OCI-LY3 (cell line): ENCODE measurements around the gene MAP2K7.
"Not testable (repeated sequence)": the region's sequence is repeated elsewhere in the genome, so short reads cannot be mapped to it uniquely, and the experiment has no call there.

ENCODE experiments used
- H2AFZ ChIP-seq: fragments of 200-600, 300-600 bp; shearing (Covaris generic); 2 replicates; pipeline ENCODE4 v1.6.0; 2014; ENCODE audit warnings: antibody characterized with exemption, low read depth, low read length
- H3K27ac ChIP-seq: fragments of 200-600, 300-600 bp; sonication (generic); 2 replicates; pipeline ENCODE4 v1.5.1; 2014; ENCODE audit warnings: mild to moderate bottlenecking, low read length, moderate library complexity, mixed read lengths
- H3K27me3 ChIP-seq: fragments of 200-600, 300-600 bp; sonication (generic); 2 replicates; pipeline ENCODE4 v1.6.1; 2014; ENCODE audit warnings: low read depth, low read length, mixed read lengths
- H3K36me3 ChIP-seq: fragments of 200-600, 300-600 bp; sonication (generic); replicated peaks from 2 replicates; pipeline ENCODE3; 2014; ENCODE audit warnings: low read depth, low read length, mixed read lengths
- H3K4me1 ChIP-seq: fragments of 300-600, 200-600 bp; sonication (generic); 2 replicates; pipeline ENCODE4 v1.6.1; 2014; ENCODE audit warnings: low read length, mixed read lengths
- H3K4me2 ChIP-seq: fragments of 200-600, 300-600 bp; sonication (generic); 2 replicates; pipeline ENCODE4 v1.6.1; 2014; ENCODE audit warnings: low read length, mixed read lengths
- H3K4me3 ChIP-seq: fragments of 300-600, 200-600 bp; sonication (generic); 2 replicates; pipeline ENCODE4 v1.5.1; 2014; ENCODE audit warnings: antibody characterized with exemption, mild to moderate bottlenecking, low read length, moderate library complexity
- H3K79me2 ChIP-seq: fragments of 300-600, 200-600 bp; shearing (Covaris generic); 2 replicates; pipeline ENCODE4 v1.6.1; 2014; ENCODE audit warnings: mild to moderate bottlenecking, low read length, mixed read lengths
- H3K9ac ChIP-seq: fragments of 300-600, 200-600 bp; shearing (Covaris generic); 2 replicates; pipeline ENCODE4 v1.6.0; 2014; ENCODE audit warnings: mild to moderate bottlenecking, low read length, moderate library complexity
- H3K9me3 ChIP-seq: fragments of 200-600, 300-600 bp; shearing (Covaris generic); 2 replicates; pipeline ENCODE4 v1.6.1; 2014; ENCODE audit warnings: low read length, mixed read lengths; ENCODE audit not compliant: insufficient read depth
- H4K20me1 ChIP-seq: fragments of 200-600, 300-600 bp; sonication (generic); 2 replicates; pipeline ENCODE4 v1.6.1; 2016; ENCODE audit warnings: low read length, mixed read lengths; ENCODE audit not compliant: insufficient read depth
- EZH2phosphoT487 ChIP-seq: fragments of 200-600 bp; shearing (Covaris generic); IDR thresholded peaks from 2 replicates; pipeline ENCODE4 v1.6.1; 2018; ENCODE audit warnings: antibody characterized with exemption, mixed run types, low read depth
- TF ChIP-seq, protein P1 (sequence below): fragments of 200-600, 300-600 bp; sonication (generic); IDR thresholded peaks from 2 replicates; pipeline ENCODE4 v1.5.1; 2014; ENCODE audit warnings: antibody characterized with exemption, low read length, low read depth

Gene MAP2K7

DNA sequence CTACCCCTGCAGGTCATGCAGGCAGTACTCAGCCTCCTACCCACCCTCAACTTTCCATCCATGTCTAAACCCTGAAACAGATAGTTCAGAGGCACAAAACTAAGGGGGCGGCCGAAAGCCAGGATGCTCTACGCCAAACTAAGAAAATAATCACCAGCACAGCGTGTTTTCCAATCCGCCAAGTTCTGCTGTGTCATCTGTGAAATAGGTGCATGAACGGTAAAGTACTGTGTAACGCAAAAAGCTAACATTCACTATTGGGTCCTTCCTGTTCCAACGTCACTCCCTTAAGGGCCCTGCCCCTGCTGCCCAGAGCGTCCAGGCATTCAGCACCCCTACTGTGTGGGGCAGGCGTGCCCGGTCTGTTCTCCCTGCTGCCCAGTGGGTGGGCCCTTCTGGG lies 52.0 kb downstream of the MAP2K7 start:
- H3K9ac ChIP-seq: no peak overlapping the region
- H3K4me3 ChIP-seq: no peak overlapping the region
- no peaks in the 10 kb centered on the region for H3K27me3 ChIP-seq
- no peak overlapping the region for H2AFZ ChIP-seq
- no peaks in the 10 kb centered on the region for H3K9me3 ChIP-seq
- TF ChIP-seq, protein P1, sequence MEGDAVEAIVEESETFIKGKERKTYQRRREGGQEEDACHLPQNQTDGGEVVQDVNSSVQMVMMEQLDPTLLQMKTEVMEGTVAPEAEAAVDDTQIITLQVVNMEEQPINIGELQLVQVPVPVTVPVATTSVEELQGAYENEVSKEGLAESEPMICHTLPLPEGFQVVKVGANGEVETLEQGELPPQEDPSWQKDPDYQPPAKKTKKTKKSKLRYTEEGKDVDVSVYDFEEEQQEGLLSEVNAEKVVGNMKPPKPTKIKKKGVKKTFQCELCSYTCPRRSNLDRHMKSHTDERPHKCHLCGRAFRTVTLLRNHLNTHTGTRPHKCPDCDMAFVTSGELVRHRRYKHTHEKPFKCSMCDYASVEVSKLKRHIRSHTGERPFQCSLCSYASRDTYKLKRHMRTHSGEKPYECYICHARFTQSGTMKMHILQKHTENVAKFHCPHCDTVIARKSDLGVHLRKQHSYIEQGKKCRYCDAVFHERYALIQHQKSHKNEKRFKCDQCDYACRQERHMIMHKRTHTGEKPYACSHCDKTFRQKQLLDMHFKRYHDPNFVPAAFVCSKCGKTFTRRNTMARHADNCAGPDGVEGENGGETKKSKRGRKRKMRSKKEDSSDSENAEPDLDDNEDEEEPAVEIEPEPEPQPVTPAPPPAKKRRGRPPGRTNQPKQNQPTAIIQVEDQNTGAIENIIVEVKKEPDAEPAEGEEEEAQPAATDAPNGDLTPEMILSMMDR: no peak
- no peak for TF ChIP-seq EZH2phosphoT487
- no peak overlapping the region for H3K4me2 ChIP-seq
- no peaks in the 10 kb centered on the region for H3K4me1 ChIP-seq
- no peaks in the 10 kb centered on the region for H4K20me1 ChIP-seq
- no peak overlapping the region for H3K27ac ChIP-seq
- H3K36me3 ChIP-seq: peaks cover 28% of the 10 kb centered on the region
- H3K79me2 ChIP-seq: no peaks in the 10 kb centered on the region

DNA sequence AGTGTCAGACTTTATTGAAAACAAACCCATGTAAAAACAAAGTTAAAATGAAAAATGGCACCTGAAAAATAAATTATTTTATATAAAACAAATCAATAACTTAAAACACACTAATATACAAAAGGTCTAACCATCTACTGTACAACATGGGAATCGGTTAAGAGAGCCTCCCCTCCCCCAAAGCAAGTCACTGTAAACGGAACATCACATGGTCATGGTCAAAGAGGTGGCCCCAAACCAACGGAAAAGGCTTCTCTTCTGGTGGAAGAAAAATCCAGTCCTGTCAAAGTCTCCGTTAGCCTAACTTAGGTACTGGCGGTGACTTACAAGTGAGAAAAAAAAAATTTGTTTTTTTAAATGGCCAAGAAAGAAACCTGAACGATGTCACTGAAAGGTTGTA lies 55.5 kb downstream of the MAP2K7 start:
- Histone ChIP-seq H4K20me1 (no peaks in the 10 kb centered on the region), H3K9ac (no peak overlapping the region), H3K4me3 (no peak overlapping the region), H3K79me2 (no peaks in the 10 kb centered on the region), H2AFZ (no peak overlapping the region), H3K4me1 (no peaks in the 10 kb centered on the region), H3K27me3 (no peaks in the 10 kb centered on the region), H3K36me3 (peaks cover 60% of the 10 kb centered on the region), H3K27ac (no peak overlapping the region), H3K9me3 (no peaks in the 10 kb centered on the region), H3K4me2 (no peak overlapping the region)
- TF ChIP-seq EZH2phosphoT487: no peak
- TF ChIP-seq, protein P1: no peak

DNA sequence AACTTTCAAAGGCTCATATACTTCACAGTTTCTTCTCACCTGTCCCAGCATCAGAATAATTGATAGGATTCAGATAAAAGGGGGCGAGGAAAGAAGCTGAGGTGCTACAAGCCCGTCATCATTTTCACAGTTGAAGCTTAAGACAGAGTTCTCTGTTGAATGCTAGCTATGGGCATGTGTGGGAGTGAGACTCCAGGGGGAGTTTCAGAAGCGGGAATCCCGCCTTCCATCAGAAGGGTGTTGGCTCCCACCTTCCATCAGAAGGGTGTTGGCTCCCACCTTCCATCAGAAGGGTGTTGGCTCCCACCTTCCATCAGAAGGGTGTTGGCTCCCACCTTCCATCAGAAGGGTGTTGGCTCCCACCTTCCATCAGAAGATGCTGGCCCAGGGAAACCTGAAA lies 57.4 kb downstream of the MAP2K7 start:
- peaks cover 65% of the 10 kb centered on the region for H3K36me3 ChIP-seq
- not testable (repeated sequence) for H3K27me3 ChIP-seq, H3K9me3 ChIP-seq, H4K20me1 ChIP-seq, H3K79me2 ChIP-seq, H3K4me3 ChIP-seq, H2AFZ ChIP-seq, H3K27ac ChIP-seq, H3K4me1 ChIP-seq, H3K4me2 ChIP-seq, H3K9ac ChIP-seq

DNA sequence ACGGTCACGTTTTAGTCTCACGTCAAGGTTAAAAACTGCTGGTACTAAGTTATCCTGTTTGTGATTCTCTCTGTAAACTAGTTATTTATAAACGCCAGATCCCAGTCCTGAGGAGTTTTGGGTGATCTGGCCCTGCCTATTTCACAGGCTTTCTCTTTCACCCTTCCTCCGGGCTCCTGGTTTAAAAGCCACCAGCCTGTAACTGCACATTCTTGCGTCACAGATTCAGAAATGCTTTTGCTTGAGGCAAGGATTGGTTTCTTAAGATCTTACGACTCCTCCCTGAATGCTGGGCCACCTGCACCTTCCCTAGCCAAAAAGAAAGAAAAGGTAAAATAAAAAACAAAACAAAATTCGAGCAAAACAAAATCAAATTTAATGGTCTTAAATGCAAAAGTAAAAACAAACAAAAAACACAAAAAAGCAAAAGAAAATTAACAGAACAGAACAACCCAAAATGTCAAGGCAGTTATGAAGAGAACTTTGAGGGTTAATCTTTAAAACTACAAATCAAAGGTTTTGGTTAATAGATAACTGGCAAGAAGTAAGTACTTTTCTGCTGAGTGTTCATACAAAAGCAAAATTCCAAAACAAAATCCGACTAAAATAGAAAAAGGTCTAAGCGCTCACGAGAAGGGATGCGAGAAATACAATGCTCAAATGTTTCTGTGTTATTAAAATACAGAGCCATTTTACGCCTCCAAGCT lies 58.4 kb downstream of the MAP2K7 start:
- no peak for TF ChIP-seq EZH2phosphoT487
- TF ChIP-seq, protein P1: no peak
- no peaks in the 10 kb centered on the region for H4K20me1 ChIP-seq

More for the DNA sequence above, 58.4 kb downstream of the MAP2K7 start:
- Histone ChIP-seq H3K4me1 (no peaks in the 10 kb centered on the region), H3K36me3 (peaks cover 69% of the 10 kb centered on the region), H3K79me2 (no peaks in the 10 kb centered on the region), H3K27ac (no peak overlapping the region), H3K4me2 (no peak overlapping the region), H3K9ac (no peak overlapping the region), H3K9me3 (no peaks in the 10 kb centered on the region), H2AFZ (no peak overlapping the region), H3K4me3 (no peak overlapping the region), H3K27me3 (no peaks in the 10 kb centered on the region)
